NB4 (cell line): Measurements from ENCODE around the gene KIF1A.

Experiments
- DNase-seq: peaks from one replicate; pipeline ENCODE4 v3.0.0; 2010; ENCODE audit warnings: low read depth
- H3K4me3 ChIP-seq: one replicate; pipeline ENCODE4 v1.5.1; 2011; ENCODE audit warnings: mild to moderate bottlenecking, low read depth, low read length, moderate library complexity
- CTCF ChIP-seq: IDR thresholded peaks from one replicate; pipeline ENCODE4 v1.5.1; 2012; ENCODE audit warnings: low read depth, low read length
- MAX ChIP-seq: IDR thresholded peaks from 2 replicates; pipeline ENCODE4 v1.6.1; 2011; ENCODE audit warnings: low read depth, low read length
- MYC ChIP-seq: IDR thresholded peaks from 2 replicates; pipeline ENCODE4 v1.6.1; 2011; ENCODE audit warnings: low read depth, low read length
- POLR2A ChIP-seq: IDR thresholded peaks from 2 replicates; pipeline ENCODE4 v1.6.1; 2011; ENCODE audit warnings: mild to moderate bottlenecking; ENCODE audit not compliant: insufficient read length; ENCODE audit errors: extremely low read depth

KIF1A gene

GRCh38 chr2:240803191-240803590 lies 16.8 kb downstream of the KIF1A start:
- no peak overlapping the region for H3K4me3 ChIP-seq
- TF ChIP-seq MAX, result no peak
- TF ChIP-seq POLR2A, result no peak
- TF ChIP-seq MYC, result no peak
- TF ChIP-seq CTCF, result no peak
- DNase-seq, result no peak

- no peak for DNase-seq
- TF ChIP-seq POLR2A, result no peak
- no peak for TF ChIP-seq MYC
- TF ChIP-seq CTCF, result no peak
- no peak for TF ChIP-seq MAX
Observed at GRCh38 chr2:240799033-240799820, 20.8 kb downstream of the KIF1A start.

GRCh38 chr2:240798327-240798905 lies 21.6 kb downstream of the KIF1A start:
- no peak overlapping the region for H3K4me3 ChIP-seq
- TF ChIP-seq MAX, result no peak
- no peak for TF ChIP-seq POLR2A
- TF ChIP-seq MYC, result no peak
- no peak for TF ChIP-seq CTCF
- no peak for DNase-seq

More at GRCh38 chr2:240799033-240799820, 20.8 kb downstream of the KIF1A start:
- no peak overlapping the region for H3K4me3 ChIP-seq

GRCh38 chr2:240797914-240798313 lies 22.1 kb downstream of the KIF1A start:
- no peak for TF ChIP-seq POLR2A
- no peak for TF ChIP-seq MYC
- TF ChIP-seq MAX, result no peak
- no peak for TF ChIP-seq CTCF
- no peak overlapping the region for H3K4me3 ChIP-seq
- DNase-seq, result no peak

- DNase-seq, result no peak
- TF ChIP-seq POLR2A, result no peak
- TF ChIP-seq MAX, result no peak
- no peak for TF ChIP-seq CTCF
- TF ChIP-seq MYC, result no peak
- no peak overlapping the region for H3K4me3 ChIP-seq
Observed at GRCh38 chr2:240797500-240797895, 22.5 kb downstream of the KIF1A start.
